Medulla oblongata (tissue), 1 donor: ENCODE measurements around the gene TTC28.
"Not testable (repeated sequence)": the region's sequence is repeated elsewhere in the genome, so short reads cannot be mapped to it uniquely, and the experiment has no call there.

Experiments used
- DNase-seq: peaks from one replicate; pipeline ENCODE4 v3.0.0-alpha.2; 2015; ENCODE audit errors: extremely low spot score

Gene TTC28

DNA sequence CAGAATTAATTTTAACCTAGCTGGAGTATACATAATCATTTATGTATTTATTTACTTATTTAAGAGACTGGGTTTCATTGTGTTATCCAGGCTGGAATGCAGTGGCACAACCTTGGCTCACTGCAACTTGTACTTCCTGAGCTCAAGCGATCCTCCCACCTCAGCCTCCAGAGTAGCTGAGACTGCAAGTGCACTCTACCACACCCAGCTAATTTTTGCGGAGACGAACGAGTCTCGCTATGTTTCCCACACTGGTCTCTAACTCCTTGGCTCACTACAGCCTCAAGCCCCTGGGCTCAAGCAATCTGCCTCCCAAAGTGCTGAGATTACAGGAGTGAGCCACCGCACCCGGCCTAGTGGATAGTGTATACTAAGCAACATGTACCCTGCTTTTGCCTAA, 1.5 kb downstream of the TTC28 start:
- not testable (repeated sequence) for DNase-seq

DNA sequence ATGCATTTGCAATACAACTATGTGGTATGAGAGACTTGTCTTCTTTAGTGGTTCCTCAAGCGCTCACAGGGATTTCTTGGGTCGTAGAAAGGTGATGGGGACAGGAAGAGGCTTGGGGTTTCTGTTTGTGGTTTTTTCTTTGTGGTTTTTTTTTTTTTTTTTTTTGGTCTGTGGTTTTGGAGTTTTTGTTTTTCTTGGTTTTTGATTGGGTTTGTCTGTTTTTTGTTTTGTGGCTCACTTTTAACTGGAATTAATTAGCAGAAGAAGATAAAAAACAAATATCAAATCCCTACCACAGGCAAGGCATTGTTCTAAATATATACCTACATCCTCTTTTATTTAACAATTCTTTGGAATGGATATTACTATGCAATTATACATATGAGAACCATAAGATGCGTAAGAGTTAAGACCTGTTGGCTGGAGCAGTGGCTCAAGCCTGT, 5.5 kb downstream of the TTC28 start:
- no peak for DNase-seq

- no peak for DNase-seq
These were observed 8.9 kb downstream of the TTC28 start for GRCh38 chr22:28670756-28671155.

GRCh38 chr22:28670161-28670560, 9.5 kb downstream of the TTC28 start:
- no peak for DNase-seq

DNA sequence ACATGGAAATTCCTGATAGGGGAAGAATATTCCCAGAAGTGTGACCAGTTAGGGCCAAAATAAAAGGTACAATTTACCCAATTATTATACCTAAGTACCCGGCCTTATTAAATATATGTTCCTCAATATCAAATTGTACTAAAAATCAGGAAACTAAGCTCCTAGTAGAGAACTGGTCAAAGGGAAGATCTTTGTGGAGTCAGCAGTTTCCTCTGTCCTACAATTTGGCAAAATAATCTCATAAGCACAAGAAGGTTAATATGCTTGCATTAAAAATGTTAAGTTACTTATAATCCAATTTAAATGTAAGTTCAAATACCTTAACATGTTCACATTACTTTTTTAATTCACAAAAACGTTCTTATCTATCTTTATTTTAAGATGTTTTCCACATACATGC, 10.3 kb downstream of the TTC28 start:
- DNase-seq: no peak

DNA sequence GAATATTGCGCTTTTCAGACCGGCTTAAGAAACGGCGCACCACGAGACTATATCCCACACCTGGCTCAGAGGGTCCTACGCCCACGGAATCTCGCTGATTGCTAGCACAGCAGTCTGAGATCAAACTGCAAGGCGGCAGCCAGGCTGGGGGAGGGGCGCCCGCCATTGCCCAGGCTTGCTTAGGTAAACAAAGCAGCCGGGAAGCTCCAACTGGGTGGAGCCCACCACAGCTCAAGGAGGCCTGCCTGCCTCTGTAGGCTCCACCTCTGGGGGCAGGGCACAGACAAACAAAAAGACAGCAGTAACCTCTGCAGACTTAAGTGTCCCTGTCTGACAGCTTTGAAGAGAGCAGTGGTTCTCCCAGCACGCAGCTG, 16.1 kb downstream of the TTC28 start:
- DNase-seq: not testable (repeated sequence)

DNA sequence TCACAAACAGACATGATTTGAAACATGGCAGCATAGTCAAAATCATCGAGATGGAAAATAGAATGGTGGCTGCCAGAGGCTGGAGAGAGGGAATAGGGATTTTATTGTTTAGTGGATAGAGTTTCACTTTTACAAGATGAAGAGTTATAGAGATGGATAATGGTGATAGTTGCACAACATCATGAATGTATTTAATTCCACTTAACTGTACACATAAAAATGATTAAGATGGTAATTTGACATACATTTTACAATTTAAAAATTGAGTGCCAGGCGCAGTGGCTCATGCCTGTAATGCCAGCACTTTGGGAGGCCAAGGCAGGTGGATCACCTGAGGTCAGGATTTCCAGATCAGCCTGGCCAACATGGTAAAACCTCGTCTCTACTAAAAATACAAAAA, 21.2 kb downstream of the TTC28 start:
- DNase-seq: no peak

DNA sequence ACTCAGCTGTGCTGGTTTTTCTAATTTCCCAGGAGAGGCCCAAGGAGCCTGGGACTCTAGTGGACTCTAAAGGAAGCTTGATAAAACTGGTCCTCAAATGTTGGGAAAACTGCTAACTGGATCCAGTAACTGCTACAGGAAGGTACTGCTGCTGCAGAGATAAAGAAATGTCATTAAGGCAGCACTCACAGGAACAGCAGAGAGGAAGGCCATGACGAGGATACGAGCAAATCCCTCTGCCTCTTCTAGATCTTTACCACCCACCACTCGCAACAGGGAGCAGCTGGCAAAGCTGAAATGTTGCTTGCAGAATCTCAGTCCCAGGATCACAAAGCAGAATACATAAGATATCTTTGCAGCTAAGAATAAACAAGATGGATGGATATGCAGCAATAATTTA, 23.5 kb downstream of the TTC28 start:
- DNase-seq: no peak

DNA sequence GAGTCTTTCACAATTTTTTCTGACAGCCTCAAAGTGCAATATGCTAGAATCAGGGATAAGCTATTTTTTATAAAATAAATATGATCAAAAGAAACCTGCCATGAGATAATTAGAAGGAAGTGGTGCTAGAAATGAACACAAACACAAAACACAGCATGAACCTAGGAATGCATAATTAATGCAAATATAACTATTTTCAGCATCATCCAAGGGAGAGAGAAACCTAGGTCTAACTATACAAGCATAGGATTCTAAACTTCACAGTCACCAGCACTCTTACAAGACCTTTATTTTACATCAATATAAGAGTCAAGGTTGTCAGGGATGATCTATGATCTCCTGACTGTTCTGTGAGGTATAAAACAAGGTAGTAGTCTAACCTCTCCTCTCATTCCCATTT, 29.2 kb downstream of the TTC28 start:
- DNase-seq: no peak

GRCh38 chr22:28648792-28649191, 30.8 kb downstream of the TTC28 start:
- no peak for DNase-seq

GRCh38 chr22:28647216-28647615, 32.4 kb downstream of the TTC28 start:
- DNase-seq: no peak

- no peak for DNase-seq
These were observed 40.3 kb downstream of the TTC28 start for GRCh38 chr22:28639321-28639720.

DNA sequence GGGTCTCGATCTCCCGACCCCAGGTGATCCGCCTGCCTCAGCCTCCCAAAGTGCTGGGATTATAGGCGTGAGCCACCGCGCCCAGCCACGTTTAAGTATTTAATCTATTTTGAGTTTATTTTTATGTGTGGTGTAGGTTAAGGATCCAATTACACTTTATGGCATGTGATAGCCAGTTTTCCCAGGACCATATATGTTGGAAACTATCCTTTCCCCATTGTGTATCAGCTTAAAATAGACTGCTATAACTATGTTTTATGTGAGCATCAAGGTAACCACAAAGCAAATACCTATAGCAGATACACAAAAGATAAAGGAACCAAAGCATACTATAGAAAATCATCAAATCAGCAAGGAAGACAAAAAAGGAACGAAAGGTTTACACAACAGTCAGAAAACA, 42.4 kb downstream of the TTC28 start:
- no peak for DNase-seq

GRCh38 chr22:28630177-28630574, 49.5 kb downstream of the TTC28 start:
- DNase-seq: no peak

DNA sequence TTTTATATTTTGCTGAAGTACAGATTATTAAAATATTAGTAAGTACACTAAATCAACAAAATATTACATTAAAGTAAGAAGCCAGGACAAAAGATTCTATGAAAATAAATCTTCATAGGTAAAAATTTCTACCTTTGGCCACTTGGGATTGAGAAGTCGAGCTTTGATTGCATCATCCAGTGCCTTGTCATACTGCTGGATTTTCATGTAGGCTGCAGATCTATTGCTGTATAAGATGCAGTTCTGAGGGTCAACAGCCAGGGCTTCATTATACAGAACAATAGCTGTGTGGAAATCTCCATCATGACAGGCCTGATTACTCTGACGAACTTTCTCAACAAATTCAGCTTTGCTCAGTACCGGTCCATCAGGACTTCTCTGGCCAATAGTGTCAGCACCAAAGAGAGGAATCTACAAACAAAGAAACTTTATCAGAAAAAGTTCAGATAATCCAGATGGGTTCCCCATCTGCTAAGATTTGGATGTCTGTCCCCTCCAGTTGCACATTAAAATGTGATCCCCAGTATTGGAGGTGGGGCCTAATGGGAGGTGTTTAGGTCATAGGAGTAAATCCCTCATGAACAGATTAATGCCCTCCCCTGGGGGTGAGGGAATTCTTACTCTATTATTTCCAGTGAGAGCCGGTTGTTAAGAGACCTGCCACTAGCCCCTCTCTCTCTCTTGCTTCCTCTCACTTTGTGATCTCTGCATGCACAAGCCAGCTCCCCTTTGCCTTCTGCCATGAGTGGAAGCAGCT, 50.0 kb downstream of the TTC28 start:
- no peak for DNase-seq

GRCh38 chr22:28628766-28629165, 50.9 kb downstream of the TTC28 start:
- DNase-seq: no peak

- no peak for DNase-seq
These were observed 51.8 kb downstream of the TTC28 start for GRCh38 chr22:28627791-28628190.

GRCh38 chr22:28620244-28620922, 59.3 kb downstream of the TTC28 start:
- DNase-seq: no peak

GRCh38 chr22:28619236-28619635, 60.4 kb downstream of the TTC28 start:
- no peak for DNase-seq

DNA sequence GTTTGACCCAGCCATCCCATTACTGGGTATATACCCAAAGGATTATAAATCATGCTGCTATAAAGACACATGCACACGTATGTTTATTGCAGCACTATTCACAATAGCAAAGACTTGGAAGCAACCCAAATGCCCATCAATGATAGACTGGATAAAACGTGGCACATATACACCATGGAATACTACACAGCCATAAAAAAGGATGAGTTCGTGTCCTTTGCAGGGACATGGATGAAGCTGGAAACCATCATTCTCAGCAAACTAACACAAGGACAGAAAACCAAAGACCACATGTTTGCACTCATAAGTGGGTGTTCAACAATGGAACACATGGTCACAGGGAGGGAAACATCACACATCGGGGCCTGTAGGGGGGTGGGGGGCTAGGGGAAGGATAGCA, 64.2 kb downstream of the TTC28 start:
- DNase-seq: not testable (repeated sequence)

DNA sequence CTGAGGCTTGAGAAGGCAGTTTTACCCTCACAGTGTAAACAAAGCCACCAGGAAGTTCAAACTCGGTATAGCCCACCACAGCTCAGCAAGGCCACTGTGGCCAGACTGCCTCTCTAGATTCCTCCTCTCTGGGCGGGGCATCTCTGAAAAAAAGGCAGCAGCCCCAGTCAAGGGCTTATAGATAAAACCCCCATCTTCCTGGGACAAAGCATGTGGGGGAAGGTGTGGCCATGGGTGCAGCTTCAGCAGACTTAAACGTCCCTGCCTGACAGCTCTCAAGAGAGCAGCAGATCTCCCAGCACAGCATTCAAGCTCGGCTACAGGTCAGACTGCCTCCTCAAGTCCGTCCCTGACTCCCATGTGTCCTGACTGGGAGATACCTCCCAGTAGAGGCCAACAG, 69.7 kb downstream of the TTC28 start:
- DNase-seq: no peak

- DNase-seq: no peak
These were observed 71.1 kb downstream of the TTC28 start for GRCh38 chr22:28608546-28608945.

GRCh38 chr22:28607795-28608194, 71.8 kb downstream of the TTC28 start:
- DNase-seq: no peak
